NOMO-1 (cell line): Measurements from ENCODE around the gene COPZ1.
A peak's percentile ranks its signal among the peaks of the same experiment; 100 is the strongest.

Experiments used
- DNase-seq, 2 experiments: peaks; one replicate each; lab custom pipeline; 2025; ENCODE audit not compliant: unreplicated experiment in 2 of 2; lab: John Stamatoyannopoulos, UW

Gene COPZ1

GRCh38 chr12:54390668-54391551, 66.0 kb downstream of the COPZ1 start:
- peak; percentile 48 to 71 for DNase-seq

- DNase-seq = no peak
Measured at GRCh38 chr12:54392485-54393206, 67.7 kb downstream of the COPZ1 start.

- no peak for DNase-seq
Measured at GRCh38 chr12:54393207-54393609, 68.3 kb downstream of the COPZ1 start.

GRCh38 chr12:54393743-54394142, 68.8 kb downstream of the COPZ1 start:
- DNase-seq = peak; percentile 46 to 53

- peak; percentile 16 to 39 for DNase-seq
Measured at GRCh38 chr12:54394281-54394719, 69.4 kb downstream of the COPZ1 start.

GRCh38 chr12:54394986-54395385, 70.1 kb downstream of the COPZ1 start:
- no peak for DNase-seq

- DNase-seq = no peak
Measured at GRCh38 chr12:54395545-54395944, 70.6 kb downstream of the COPZ1 start.

- no peak for DNase-seq
Measured at GRCh38 chr12:54397157-54397556, 72.2 kb downstream of the COPZ1 start.

GRCh38 chr12:54398218-54398617, 73.3 kb downstream of the COPZ1 start:
- no peak for DNase-seq

GRCh38 chr12:54398995-54399793, 74.3 kb downstream of the COPZ1 start:
- DNase-seq = peak; percentile 58 to 74

- no peak for DNase-seq
Measured at GRCh38 chr12:54401119-54401518, 76.2 kb downstream of the COPZ1 start.
